HCT116 (cell line): ENCODE results near the gene NUTM2F.
"Not testable (repeated sequence)": the region's sequence is repeated elsewhere in the genome, so short reads cannot be mapped to it uniquely, and the experiment has no call there.

Source experiments
- CTCF ChIP-seq, 3 experiments: fragments of 200-600 bp in 1 of 3; sonication (generic) in 1 of 3; IDR thresholded peaks in 2 of 3; conservative IDR thresholded peaks in 1 of 3; 2 replicates each; pipeline ENCODE4 v1.5.1; 2012 to 2017; ENCODE audit warnings: low read depth in 2 of 3, low read length in 2 of 3, antibody characterized with exemption in 1 of 3, borderline replicate concordance in 1 of 3, control low read depth in 1 of 3, mild to moderate bottlenecking in 1 of 3, mixed read lengths in 1 of 3, mixed run types in 1 of 3, moderate library complexity in 1 of 3; ENCODE audit not compliant: insufficient read depth in 1 of 3
- EGR1 ChIP-seq: IDR thresholded peaks from 2 replicates; pipeline ENCODE4 v1.6.1; 2012; ENCODE audit warnings: low read depth
- ELF1 ChIP-seq: IDR thresholded peaks from 2 replicates; pipeline ENCODE4 v1.6.1; 2012; ENCODE audit warnings: low read depth, borderline replicate concordance
- EZH2phosphoT487 ChIP-seq: fragments of 200-600 bp; IDR thresholded peaks from 2 replicates; pipeline ENCODE4 v1.6.1; 2018; ENCODE audit warnings: antibody characterized with exemption, borderline replicate concordance
- JUND ChIP-seq: IDR thresholded peaks from 2 replicates; pipeline ENCODE4 v1.6.1; 2012
- POLR2A ChIP-seq: IDR thresholded peaks from 2 replicates; pipeline ENCODE4 v1.7.0; 2011; ENCODE audit warnings: borderline replicate concordance; ENCODE audit not compliant: insufficient read depth, insufficient read length; ENCODE audit errors: extremely low read depth
- POLR2AphosphoS5 ChIP-seq: IDR thresholded peaks from 2 replicates; pipeline ENCODE4 v1.6.1; 2011; ENCODE audit warnings: mild to moderate bottlenecking, low read depth, low read length, moderate library complexity
- REST ChIP-seq: IDR thresholded peaks from 2 replicates; pipeline ENCODE4 v1.6.1; 2012; ENCODE audit warnings: low read depth
- SP1 ChIP-seq: IDR thresholded peaks from 2 replicates; pipeline ENCODE4 v1.6.1; 2012; ENCODE audit warnings: low read depth
- YY1 ChIP-seq: IDR thresholded peaks from 2 replicates; pipeline ENCODE4 v1.6.1; 2011; ENCODE audit warnings: low read length, low read depth, moderate library complexity, mild to moderate bottlenecking; ENCODE audit not compliant: insufficient replicate concordance; ENCODE audit errors: extremely low read depth
- ZFX ChIP-seq: fragments of 450-650 bp; IDR thresholded peaks from 2 replicates; pipeline ENCODE4 v1.6.1; 2017

GRCh38 chr9:94357158-94357557 lies 28.7 kb upstream of the NUTM2F start:
- TF ChIP-seq JUND; POLR2A; CTCF (IDR thresholded peaks at IDR 0.05 in 2 of 3, conservative IDR thresholded peaks at IDR 0.05 in 1 of 3; ENCODE audit: borderline replicate concordance in 1 of 3, insufficient read depth in 1 of 3, low read depth in 2 of 3, low read length in 2 of 3); REST; YY1; SP1; EGR1; ZFX; POLR2AphosphoS5; EZH2phosphoT487; ELF1: not testable (repeated sequence)
